ENCODE measurements around the gene OR10H3.

GRCh38 chr19:15701757-15702533 is 35.8 kb upstream of the OR10H3 start:
- TF ChIP-seq, protein P1, sequence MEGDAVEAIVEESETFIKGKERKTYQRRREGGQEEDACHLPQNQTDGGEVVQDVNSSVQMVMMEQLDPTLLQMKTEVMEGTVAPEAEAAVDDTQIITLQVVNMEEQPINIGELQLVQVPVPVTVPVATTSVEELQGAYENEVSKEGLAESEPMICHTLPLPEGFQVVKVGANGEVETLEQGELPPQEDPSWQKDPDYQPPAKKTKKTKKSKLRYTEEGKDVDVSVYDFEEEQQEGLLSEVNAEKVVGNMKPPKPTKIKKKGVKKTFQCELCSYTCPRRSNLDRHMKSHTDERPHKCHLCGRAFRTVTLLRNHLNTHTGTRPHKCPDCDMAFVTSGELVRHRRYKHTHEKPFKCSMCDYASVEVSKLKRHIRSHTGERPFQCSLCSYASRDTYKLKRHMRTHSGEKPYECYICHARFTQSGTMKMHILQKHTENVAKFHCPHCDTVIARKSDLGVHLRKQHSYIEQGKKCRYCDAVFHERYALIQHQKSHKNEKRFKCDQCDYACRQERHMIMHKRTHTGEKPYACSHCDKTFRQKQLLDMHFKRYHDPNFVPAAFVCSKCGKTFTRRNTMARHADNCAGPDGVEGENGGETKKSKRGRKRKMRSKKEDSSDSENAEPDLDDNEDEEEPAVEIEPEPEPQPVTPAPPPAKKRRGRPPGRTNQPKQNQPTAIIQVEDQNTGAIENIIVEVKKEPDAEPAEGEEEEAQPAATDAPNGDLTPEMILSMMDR (IDR thresholded peaks at IDR 0.05): no peak
- no peak for TF ChIP-seq POLR2A (IDR thresholded peaks at IDR 0.05)

Measured in lower leg skin (tissue), 3 donors.